Uterus (tissue), 2 donors: ENCODE measurements around the gene TUBG2.

ENCODE experiments used
- POLR2A ChIP-seq, 2 donors: fragments of 450-650 bp; IDR thresholded peaks; one replicate each; pipeline ENCODE4 v1.6.1; 2016; ENCODE audit warnings: antibody characterized with exemption in 2 of 2, mild to moderate bottlenecking in 1 of 2, moderate library complexity in 1 of 2
- TF ChIP-seq, protein P1 (sequence below), 4 experiments: fragments of 200-600 bp in 2 of 4; fragments of 450-650 bp in 2 of 4; sonication (generic) in 2 of 4; IDR thresholded peaks; one replicate each; pipeline ENCODE4 v1.5.1; 2016 to 2019; ENCODE audit warnings: antibody characterized with exemption in 4 of 4, mild to moderate bottlenecking in 2 of 4, moderate library complexity in 1 of 4

DNA sequence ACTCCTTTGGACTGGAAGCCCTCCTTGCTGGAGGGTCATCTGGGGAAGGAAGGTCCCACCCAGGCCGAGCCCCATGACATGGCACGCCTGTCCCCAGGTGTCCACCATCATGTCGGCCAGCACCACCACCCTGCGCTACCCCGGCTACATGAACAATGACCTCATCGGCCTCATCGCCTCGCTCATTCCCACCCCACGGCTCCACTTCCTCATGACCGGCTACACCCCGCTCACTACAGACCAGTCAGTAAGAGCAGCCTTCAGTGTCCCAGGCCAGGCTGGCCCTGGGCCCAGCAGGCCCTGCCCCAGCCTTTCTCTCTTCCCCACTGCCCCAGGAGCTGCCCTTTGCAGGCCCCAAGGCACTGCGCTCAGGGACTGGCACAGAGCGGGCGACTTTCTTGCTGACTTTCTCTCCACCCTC lies 6.5 kb downstream of the TUBG2 start:
- TF ChIP-seq, protein P1, sequence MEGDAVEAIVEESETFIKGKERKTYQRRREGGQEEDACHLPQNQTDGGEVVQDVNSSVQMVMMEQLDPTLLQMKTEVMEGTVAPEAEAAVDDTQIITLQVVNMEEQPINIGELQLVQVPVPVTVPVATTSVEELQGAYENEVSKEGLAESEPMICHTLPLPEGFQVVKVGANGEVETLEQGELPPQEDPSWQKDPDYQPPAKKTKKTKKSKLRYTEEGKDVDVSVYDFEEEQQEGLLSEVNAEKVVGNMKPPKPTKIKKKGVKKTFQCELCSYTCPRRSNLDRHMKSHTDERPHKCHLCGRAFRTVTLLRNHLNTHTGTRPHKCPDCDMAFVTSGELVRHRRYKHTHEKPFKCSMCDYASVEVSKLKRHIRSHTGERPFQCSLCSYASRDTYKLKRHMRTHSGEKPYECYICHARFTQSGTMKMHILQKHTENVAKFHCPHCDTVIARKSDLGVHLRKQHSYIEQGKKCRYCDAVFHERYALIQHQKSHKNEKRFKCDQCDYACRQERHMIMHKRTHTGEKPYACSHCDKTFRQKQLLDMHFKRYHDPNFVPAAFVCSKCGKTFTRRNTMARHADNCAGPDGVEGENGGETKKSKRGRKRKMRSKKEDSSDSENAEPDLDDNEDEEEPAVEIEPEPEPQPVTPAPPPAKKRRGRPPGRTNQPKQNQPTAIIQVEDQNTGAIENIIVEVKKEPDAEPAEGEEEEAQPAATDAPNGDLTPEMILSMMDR (IDR thresholded peaks at IDR 0.05), result no peak
- no peak for TF ChIP-seq POLR2A (IDR thresholded peaks at IDR 0.05)
